ENCODE data around the gene RAI14. TPM values are rescaled to one million over a fixed set of nuclear protein-coding genes. Genes with fewer than 3 reads are reported as not detected.

The RAI14 gene
- total RNA-seq, 6 experiments from 2014 or later, result 256 to 360 (median 323) TPM

DNA sequence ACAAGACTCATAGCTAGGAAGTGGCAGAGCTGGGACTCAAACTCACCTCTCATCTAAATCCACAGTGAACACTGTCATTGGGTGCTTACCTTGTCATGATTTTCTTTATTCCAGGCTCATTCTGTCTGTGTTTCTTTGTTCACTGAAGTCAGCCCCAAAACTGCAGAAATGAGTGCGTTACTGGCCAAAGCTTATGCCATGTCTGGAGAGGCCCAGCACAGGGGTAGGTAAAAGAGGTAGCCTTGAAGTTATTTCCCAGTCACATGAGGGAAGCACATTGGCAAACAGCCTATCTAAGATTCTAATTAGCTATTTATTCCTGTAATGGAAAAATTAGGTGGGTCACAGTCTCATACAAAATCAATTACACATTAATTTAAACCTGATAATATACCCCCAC is 212.7 kb downstream of the RAI14 start:
- no peaks in the 10 kb centered on the region for H3K9me3 Mint-ChIP-seq
- H3K4me1 Mint-ChIP-seq (ENCODE audit: low read depth), result no peaks in the 10 kb centered on the region
- no peaks in the 10 kb centered on the region for H3K36me3 Mint-ChIP-seq (ENCODE audit: low read depth)
- peaks cover 6% of the 10 kb centered on the region for H3K27me3 Mint-ChIP-seq (ENCODE audit: insufficient read depth)
- no peak overlapping the region for H3K4me3 Mint-ChIP-seq
- no peak for DNase-seq
- TF ChIP-seq, protein P1, sequence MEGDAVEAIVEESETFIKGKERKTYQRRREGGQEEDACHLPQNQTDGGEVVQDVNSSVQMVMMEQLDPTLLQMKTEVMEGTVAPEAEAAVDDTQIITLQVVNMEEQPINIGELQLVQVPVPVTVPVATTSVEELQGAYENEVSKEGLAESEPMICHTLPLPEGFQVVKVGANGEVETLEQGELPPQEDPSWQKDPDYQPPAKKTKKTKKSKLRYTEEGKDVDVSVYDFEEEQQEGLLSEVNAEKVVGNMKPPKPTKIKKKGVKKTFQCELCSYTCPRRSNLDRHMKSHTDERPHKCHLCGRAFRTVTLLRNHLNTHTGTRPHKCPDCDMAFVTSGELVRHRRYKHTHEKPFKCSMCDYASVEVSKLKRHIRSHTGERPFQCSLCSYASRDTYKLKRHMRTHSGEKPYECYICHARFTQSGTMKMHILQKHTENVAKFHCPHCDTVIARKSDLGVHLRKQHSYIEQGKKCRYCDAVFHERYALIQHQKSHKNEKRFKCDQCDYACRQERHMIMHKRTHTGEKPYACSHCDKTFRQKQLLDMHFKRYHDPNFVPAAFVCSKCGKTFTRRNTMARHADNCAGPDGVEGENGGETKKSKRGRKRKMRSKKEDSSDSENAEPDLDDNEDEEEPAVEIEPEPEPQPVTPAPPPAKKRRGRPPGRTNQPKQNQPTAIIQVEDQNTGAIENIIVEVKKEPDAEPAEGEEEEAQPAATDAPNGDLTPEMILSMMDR (IDR thresholded peaks at IDR 0.05), result no peak
- no peak overlapping the region for H3K27ac Mint-ChIP-seq

DNA sequence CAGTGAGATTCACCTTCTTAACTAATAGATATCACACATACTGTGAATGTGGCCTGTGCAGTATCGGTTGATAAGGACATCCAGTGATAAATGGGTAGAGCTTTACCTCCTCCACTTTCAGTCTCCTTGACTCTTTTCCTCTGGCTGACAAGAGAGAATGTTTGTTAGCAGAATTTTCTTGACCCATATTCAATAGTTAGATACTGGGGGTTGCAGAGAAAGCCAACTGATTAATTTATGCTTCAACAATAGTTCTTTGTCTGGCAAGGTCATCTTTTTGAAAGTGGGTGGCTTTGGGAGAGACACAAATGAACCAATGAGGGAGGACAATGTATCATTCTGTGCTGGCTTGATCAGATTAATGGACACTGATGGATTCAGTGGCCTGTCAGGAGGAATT is 213.1 kb downstream of the RAI14 start:
- no peaks in the 10 kb centered on the region for H3K36me3 Mint-ChIP-seq (ENCODE audit: low read depth)
- H3K27me3 Mint-ChIP-seq (ENCODE audit: insufficient read depth), result peaks cover 5% of the 10 kb centered on the region
- TF ChIP-seq, protein P1 (IDR thresholded peaks at IDR 0.05), result no peak
- no peak overlapping the region for H3K27ac Mint-ChIP-seq
- no peaks in the 10 kb centered on the region for H3K4me1 Mint-ChIP-seq (ENCODE audit: low read depth)
- H3K4me3 Mint-ChIP-seq, result no peak overlapping the region
- no peak for DNase-seq
- no peaks in the 10 kb centered on the region for H3K9me3 Mint-ChIP-seq

DNA sequence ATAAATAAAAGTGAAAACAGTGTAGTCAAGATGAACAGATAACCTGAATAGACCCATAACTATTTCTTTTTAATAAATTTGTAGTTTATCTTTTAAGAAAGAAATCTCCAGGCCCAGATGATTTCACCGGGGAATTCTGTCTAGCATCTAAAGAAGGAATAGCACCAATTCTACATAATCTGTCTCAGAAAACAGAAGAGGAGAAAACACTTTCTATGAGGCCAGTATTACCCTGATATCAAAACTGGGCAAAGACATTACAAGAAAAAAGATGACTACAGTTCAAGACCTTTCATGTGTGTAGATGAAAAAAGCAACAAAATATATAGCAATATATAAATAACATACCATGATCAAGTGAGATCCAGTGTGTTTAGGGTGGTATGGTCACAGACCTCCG is 214.3 kb downstream of the RAI14 start:
- no peaks in the 10 kb centered on the region for H3K36me3 Mint-ChIP-seq (ENCODE audit: low read depth)
- peaks cover 4% of the 10 kb centered on the region for H3K27me3 Mint-ChIP-seq (ENCODE audit: insufficient read depth)
- TF ChIP-seq, protein P1 (IDR thresholded peaks at IDR 0.05), result no peak
- no peaks in the 10 kb centered on the region for H3K9me3 Mint-ChIP-seq
- H3K4me3 Mint-ChIP-seq, result no peak overlapping the region
- no peak overlapping the region for H3K27ac Mint-ChIP-seq
- DNase-seq, result no peak
- no peaks in the 10 kb centered on the region for H3K4me1 Mint-ChIP-seq (ENCODE audit: low read depth)

DNA sequence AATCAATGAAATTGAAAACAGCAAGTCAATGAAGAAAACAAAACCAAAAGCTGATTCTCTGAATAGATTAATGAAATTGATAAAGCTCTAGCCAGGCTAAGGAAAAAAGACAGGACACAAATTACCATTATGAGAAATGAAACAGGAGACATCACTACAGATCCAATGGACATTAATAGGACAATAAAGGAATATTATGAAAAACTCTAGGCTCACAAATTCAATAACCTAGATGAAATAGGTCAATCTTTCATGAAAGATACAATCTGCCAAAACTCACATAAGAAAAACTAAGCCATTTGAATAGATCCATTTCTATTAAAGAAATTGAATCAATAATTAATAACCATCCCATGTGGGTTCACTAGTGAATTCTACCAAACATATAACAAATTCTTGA is 220.1 kb downstream of the RAI14 start:
- peaks cover 14% of the 10 kb centered on the region for H3K9me3 Mint-ChIP-seq
- H3K36me3 Mint-ChIP-seq (ENCODE audit: low read depth), result no peaks in the 10 kb centered on the region; the same call in 1 of the 2 replicates
- H3K27ac Mint-ChIP-seq, result no peak overlapping the region
- no peak for DNase-seq
- H3K4me3 Mint-ChIP-seq, result no peak overlapping the region
- peaks cover 4% of the 10 kb centered on the region for H3K27me3 Mint-ChIP-seq (ENCODE audit: insufficient read depth)
- TF ChIP-seq, protein P1 (IDR thresholded peaks at IDR 0.05), result no peak
- H3K4me1 Mint-ChIP-seq (ENCODE audit: low read depth), result no peaks in the 10 kb centered on the region

DNA sequence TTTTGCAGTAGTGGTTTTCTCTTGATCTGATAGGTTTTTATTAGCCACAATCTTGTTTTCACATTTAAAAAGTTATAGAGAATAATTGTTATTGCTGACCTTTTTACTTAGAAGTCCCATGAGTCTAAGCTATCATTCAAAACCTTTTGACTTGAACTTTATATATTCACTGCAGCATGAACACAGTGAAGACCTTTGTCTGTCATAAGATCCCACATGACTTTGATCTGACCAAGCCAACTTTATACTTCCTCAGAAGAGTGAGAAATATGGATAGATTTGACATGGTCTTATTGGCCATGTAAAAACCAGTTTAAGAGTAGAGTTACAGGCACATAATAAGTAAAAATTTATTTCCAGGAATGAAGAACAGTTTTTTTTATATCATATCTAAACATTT is 225.1 kb downstream of the RAI14 start:
- TF ChIP-seq, protein P1 (IDR thresholded peaks at IDR 0.05), result no peak
- Mint-ChIP-seq H3K36me3 (ENCODE audit: low read depth) (no peaks in the 10 kb centered on the region; the same call in 1 of the 2 replicates), H3K27ac (no peak overlapping the region), H3K4me3 (no peak overlapping the region), H3K4me1 (ENCODE audit: low read depth) (no peaks in the 10 kb centered on the region), H3K27me3 (ENCODE audit: insufficient read depth) (peaks cover 2% of the 10 kb centered on the region), H3K9me3 (peaks cover 8% of the 10 kb centered on the region)
- DNase-seq, result no peak

Other genes starting within 250 kb of the RAI14 start
- not detected for gene TTC23L, start 182.8 kb downstream of the RAI14 start, total RNA-seq (2021; fragmentation: NEBNext Ultra II Directional; extraction: Animal tissue kit (Norgen Biotek cat#: 25700))

All from HFFc6 (cell line).